GM11168 (cell line): ENCODE results near the gene GPC5.
"Not testable (repeated sequence)": the region's sequence is repeated elsewhere in the genome, so short reads cannot be mapped to it uniquely, and the experiment has no call there.

Experiments
- in situ Hi-C: fragments of 300-500 bp; cut with MboI; formaldehyde crosslinking; loops from one replicate; pipeline ENCODE4 v1.12.0; 2022; ENCODE audit warnings: low sequenced_read_pairs; ENCODE audit not compliant: unreplicated experiment

The GPC5 gene

DNA sequence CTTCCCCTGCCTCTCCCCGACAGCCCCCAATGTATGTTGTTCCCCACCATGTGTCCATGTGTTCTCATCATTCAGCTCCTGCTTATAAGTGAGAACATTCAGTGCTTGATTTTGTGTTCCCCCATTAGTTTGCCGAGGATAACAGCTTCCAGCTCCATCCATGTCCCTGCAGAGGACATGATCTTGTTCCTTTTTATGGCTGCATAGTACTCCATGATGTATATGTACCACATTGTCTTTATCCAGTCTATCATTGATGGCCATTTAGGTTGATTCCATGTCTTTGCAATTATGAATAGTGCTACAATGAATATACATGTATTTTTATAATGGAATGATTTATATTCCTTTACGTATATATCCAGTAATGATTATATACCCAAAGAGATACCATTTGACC is 399.9 kb downstream of the GPC5 start:
- in situ Hi-C loops = not testable (repeated sequence)

DNA sequence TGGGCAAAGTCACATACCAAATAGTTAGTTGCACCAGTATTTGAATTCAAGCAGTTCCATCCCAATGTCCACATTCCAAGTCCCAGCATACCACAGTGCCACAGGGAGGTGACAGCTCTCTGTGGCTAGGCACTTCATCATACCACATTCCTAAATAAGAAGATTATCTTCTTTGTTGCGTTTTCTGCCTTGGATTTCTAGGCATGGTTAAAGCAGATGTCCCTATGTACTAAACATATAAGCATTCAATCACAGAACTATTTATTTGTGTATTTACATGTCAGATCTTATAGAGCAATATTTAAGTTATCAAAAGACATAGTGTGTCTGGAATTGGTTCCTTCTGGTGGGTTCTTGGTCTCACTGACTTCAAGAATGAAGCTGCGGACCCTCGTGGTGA is 403.4 kb downstream of the GPC5 start:
- in situ Hi-C loops = not testable (repeated sequence)

DNA sequence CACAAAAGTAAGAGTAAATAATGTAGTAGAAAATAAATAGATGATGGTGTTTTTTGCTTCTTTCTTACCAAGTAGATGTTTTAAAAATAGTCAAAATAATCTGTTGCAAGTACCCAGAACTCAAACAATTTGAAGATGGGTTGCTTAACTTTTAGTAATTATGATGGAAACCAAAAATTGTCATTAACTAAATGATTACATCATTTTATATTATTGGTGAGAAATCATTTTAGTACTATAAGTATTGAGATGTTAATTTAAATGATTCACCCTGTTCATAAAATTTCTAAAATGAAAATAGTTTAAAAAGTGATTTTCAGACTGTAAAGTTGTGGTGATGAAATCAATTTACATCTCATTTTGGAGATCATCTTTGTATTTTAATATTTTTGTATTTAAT is 404.5 kb downstream of the GPC5 start:
- in situ Hi-C loops = no loop called here

DNA sequence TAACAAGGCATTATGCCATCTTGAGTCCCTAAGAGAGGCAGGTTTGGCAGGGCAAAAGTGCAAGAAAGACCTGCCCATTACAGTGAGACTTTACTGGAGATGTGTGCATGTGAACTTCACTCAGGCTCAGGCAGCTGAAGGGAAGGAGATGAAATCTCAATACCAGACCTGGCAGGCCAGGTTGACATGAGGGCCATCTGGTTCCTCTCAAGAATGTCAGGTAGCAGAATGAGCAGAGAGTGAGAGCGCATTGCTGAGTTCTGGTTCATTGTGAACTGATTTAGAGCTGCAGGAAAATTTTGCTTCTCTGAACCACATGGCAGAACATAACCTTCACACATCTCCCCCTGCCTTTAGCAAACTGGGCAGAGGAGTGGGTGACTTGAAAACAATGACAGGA is 406.3 kb downstream of the GPC5 start:
- in situ Hi-C loops = no loop called here

DNA sequence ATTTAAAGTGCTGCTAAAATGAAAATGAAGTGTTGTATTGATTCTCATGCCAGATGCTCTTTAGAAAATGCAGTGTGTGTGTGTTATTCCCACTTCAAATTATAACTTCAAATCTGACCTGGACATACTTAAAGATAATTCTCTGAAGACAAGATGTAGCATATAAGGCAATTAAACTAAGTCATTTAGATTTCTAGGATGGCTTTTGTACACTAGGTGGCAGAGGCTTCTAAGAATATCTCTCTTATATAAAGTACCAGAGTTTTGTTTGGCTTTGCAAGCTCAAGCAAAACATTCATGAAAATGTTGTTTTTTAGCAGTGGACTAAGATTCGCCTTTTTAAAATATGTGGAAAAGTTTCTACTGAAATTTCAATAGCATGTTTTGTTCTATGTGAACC is 407.2 kb downstream of the GPC5 start:
- in situ Hi-C loops = no loop called here

DNA sequence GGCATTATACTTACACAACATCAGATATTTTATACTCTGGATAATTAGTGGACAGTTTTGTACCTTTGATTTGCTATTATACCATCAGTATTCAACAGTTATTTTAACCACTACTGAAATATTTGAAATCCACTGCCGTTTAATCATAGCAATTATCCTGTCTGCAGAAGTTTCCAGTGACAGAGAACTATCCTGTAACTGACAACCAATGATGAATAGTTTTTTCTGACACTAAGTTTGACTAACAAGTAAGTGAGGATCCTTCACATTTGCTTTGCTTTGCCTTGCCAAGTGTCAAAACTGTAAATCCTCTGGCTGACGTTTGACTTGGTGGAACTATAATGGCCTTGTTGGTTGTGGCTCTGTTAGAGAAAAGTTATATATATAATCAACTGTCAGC is 410.7 kb downstream of the GPC5 start:
- in situ Hi-C loops = no loop called here

DNA sequence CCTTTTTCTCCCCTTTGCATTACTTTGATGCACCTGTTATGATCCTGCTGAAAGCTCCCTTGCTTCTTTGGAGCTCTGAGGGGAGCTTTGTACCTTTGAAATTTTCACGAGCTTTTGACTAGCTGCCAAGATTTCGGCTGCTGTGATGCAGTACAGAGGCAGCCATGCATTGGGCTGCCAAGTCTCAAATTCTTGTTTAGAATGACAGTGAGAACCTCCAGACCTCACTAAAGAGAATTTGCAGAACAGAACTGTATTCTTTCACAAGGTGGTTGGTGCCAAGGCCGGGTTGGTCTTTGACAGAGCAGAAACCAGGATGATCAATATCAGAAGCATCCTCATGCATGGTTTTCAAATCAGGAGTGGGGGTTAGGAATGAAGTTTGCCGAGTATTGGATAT is 414.8 kb downstream of the GPC5 start:
- in situ Hi-C loops = no loop called here

DNA sequence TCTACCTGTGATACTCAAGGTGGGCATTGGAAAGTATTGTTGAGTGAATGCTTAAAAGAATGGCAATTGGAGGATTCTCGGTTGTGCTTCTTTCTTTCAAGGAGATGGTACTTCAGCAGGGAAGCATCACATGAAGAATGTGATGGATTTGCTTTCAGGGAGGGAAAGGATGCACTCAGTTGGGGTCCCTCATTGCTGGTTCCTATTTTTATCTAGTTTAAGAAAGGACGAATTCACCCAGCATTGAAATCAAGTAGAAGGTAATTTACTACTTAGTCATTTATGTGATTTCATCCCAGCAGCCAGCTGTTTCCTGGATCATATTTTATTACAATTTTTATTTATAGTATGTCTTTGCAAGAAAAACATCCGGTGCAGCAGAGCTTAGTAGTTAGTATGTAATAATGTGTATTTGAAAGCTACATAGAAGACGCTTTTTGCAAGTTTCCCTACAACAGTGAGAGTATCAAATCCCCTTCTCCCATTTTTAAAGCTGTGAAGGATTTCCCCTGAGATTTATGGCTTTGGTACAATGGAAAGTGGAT is 417.9 kb downstream of the GPC5 start:
- in situ Hi-C loops = no loop called here

DNA sequence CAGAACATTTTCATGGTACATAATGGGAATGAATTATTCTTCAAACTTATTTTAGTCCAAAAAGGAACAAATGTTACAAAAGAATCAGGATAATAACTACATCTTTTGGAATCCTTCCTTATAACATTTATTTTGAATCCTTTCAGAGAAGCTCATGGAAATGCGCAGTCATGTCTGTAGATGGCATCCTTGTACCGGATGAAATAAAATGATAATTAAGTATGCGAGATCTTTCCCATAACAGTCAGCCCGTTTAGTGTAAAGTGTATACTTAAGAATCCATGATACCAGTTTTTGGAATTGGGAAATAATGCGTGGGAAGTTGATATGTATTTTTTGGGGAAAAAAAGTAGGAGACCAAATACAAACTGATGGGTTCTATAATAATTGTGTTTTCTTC is 418.8 kb downstream of the GPC5 start:
- in situ Hi-C loops = no loop called here

DNA sequence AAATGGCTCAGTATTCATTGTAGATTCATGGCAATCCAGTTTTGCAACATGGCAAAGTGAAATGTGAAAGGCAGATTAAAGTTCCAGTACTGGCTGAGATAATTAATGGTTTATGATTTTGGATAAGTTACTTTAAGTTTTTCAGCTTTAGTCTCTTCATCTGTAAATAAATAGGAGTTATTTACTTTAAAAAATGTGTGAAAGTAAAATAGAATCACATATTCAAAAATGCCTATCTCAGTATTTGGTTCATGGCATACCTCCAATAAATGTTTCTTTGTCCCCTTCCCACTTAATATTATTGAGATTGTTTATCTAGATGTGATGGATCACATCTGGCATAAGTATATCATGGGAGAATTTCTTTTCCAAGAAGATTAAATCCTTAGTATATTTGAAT is 426.0 kb downstream of the GPC5 start:
- in situ Hi-C loops = no loop called here

DNA sequence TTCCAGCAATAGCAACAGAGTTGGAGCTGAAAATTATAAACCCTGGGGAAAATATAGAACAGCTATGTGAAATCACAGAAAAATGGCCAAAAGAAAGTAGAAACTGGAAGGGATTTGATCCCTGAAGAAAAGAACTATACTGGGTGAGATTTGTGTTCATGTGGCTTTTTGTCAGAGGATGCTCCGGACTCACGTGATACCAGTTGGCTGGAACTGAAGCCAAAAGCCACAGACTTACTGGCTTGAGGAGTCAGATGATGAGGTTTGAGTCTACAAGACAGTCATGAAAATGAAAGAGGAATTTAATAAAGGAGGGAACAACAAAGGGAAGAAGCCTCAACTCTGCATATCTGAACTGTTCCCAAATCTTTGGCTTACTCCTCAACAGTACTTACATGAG is 427.1 kb downstream of the GPC5 start:
- in situ Hi-C loops = no loop called here

DNA sequence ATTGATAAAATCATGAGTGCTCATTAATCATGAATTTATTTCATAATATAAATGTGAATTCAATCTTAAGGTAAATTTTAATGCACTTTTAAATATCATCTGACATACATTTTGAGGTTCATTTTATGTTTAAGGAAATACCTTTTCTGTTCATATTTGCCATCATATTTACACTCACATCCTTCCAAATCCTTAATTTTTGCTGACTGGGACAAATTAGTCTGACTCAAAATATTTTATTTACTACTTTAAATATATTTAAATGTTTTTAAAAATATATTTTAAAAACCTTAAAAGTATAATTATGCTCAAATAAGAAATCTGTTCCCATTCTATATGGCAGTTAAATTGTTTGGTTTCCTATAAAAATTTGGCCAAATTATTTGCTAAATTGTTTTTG is 438.1 kb downstream of the GPC5 start:
- in situ Hi-C loops = no loop called here

DNA sequence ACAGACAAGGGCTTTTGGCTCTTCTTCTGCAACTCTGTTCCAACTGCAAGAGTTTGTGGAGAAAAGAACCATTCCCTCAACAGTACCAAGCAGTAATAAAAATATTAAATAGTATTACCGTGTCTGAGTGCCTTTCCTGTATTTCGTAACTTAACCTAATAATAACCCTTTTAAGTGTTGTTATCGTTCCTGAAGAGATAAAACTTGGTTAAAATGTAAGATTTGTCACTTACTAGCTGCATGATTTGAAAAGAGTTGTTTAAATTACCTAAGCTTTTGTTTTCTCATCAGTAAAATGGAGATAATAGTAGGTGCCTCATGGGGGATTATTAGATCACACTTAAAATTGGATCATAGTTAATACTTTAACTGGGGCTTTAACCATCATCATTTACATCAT is 447.2 kb downstream of the GPC5 start:
- in situ Hi-C loops = no loop called here

DNA sequence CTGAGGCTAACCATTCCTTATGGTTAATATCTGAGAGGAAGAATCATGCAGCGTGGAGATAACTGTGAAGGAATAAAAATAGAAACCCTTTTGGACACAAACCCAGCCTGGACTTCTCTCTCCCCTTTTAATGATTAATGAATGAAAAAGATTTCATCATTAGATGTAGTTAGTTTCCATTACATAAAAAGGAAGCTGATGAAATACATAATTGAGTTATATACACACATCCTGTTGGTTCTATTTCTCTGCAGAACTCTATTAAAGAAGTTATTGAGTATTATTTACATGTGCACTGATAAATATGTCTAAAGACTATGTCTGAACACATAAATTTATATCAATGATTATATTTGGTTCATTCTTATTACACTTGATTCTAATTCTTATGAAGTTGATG is 465.3 kb downstream of the GPC5 start:
- in situ Hi-C loops = no loop called here

DNA sequence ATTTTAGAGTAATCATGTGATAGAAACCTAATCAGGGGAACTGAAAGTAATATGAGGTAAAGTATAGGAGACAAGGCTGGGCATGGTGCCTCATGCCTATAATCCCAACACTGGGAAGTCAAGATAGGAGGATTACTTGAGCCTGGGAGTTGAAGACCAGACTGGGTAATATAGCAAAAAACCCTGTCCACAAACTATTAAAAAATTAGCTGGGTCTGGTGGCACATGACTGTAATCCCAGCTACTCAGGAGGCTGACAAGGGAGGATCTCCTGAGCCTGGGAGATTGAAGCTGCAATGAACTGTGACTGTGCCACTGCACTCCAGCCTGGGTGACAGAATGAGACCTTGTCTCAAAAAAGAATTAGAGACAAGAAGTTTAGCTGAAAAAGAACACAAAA is 469.9 kb downstream of the GPC5 start:
- in situ Hi-C loops = no loop called here

DNA sequence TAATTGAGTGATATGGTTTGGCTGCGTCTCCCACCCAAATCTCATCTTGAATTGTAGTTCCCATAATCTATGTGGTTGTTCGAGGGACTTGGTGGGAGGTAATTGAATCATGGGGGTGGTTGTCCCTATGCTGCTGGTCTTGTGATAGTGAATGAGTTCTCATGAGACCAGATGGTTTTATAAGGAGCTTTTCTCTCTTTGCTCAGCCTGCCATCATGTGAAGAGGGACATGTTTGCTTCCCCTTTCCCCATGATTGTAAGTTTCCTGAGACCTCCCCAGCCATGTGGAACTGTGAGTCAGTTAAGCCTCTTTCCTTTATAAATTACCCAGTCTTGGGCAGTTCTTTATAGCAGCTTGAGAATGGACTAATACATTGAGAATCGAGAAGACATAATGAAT is 480.1 kb downstream of the GPC5 start:
- in situ Hi-C loops = no loop called here

DNA sequence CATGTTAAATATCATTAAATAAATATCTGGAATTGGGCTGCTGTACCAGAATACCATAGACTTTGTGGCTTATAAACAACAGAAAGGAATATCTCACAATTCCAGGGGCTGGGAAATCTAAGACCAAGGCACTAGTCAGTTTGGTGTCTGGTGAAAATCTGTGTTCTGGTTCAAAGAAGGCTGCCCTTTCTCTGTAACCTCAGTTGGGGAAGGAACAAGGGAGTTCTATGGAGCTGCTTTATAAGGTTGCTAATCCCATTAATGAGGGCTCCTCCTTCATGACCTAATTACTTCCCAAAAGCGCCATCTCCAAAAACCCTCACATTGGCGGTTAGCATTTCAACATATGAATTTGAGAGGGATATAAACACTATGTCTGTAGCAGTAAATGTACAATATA is 480.9 kb downstream of the GPC5 start:
- in situ Hi-C loops = no loop called here

DNA sequence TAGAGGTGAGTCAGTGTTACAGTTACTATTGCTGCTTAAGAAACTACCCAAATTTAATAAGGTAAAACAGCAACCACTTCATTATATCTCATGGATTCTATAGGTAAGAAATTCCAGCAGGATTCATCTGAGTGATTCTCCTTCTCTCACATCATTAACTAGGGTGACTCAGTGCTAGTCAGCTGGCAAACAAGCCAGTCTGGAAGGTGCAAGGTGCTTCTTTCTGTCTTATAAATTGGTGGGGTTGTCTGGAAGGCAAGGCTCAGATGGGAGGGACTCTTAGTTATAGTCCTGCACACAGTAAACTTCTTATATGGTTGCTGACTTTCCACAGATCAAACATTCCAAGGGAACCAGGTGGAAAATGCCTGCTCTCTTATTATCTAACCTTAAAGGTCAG is 484.5 kb downstream of the GPC5 start:
- in situ Hi-C loops = no loop called here

DNA sequence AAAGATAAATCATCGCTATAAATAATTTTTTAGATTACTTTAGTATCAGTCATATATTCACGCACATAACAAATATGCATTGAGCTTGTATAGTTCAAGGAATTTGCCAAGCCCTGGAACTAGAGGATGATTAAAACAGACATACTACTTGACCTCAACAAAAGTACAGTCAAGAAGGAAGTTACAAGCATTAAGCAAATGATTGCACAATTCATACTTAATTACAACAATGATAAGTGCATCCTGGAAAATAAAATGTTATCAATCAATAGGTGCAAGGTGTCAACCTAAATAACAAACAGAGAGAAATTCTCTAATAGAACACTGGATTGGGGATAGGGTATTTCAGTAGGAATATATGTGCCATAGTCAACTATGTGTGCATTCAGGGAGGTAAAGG is 491.2 kb downstream of the GPC5 start:
- in situ Hi-C loops = no loop called here

DNA sequence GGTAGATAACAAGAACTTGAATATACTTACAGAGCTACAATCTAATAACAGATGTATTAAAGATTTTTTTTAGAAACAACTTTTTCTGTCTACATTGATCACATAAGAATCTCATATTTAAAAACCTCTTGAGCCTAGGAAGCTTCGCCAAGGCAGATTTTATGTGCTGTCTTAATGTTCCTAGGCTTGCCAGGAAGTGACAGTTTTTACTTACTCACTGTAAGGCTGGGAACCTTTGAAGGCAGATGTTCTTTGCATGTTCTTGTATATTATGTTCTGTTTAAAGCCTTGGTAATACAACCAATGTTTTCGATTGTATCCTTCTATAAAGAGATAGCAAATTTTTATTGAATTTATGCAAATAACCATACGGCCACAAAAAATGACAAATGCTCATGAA is 492.7 kb downstream of the GPC5 start:
- in situ Hi-C loops = no loop called here

DNA sequence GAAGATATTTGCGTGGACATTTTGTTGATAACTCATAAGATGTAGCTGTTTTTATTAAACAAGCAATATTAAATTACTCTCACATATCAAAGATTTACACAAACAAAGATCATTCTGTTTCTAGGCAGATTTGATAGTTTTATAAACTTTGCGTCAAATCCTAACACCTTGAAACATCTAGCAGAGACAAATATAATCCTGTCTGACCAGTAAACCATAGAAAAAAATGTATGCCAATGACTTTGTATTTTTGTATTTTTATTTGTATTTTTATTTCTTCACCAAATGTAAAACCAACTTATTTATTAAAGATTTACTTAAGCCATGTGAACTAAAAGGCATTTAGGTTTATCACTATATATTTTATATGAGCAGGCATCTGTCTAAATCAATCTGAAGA is 494.6 kb downstream of the GPC5 start:
- in situ Hi-C loops = no loop called here

DNA sequence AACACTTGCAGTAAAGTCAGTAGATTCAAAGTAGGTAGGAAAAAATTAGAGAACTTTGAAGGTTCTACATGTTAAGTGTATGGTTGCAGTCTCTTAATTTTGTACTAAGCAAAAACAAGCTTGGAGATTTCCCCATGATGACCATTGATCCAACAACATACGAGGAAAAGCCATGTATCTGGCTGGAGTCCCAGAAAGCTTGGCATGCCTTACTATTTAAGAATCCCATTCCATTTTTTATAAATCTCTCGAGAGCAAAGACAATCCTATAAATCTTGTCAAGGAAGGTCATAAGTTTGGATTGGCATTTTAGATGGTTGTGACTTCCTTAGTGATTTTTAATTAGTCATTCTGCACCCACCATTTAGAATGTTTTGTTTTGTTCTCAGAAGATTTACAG is 495.9 kb downstream of the GPC5 start:
- in situ Hi-C loops = no loop called here

DNA sequence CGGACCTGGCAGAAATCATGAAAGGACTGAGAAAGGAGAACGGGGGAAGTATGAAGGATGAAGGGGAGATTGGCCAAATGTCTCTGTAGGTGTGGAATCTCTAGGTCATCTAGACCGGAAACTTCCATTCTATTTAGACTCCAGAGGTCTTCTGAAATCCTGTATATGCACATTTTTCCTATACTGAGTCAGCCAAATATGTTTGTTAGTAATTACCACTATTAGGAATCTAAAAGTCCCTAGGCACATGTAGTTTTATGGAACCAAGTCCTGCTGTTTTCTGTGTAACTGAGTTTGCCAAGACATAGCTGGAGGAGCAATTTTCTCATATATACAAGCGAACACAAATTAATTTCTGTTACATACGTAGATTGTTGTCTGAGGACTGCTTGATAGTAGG is 498.1 kb downstream of the GPC5 start:
- in situ Hi-C loops = no loop called here
